K562 (cell line): ENCODE results near the gene BMP3. TPM values are rescaled to one million over a fixed set of nuclear protein-coding genes. Genes with fewer than 3 reads are reported as not detected.

Experiments used
- ATAC-seq: fragments of 200-7000 bp; cut with Tn5 transposase; 3 replicates; pipeline ENCODE4 v1.9.1; 2020; ENCODE audit warnings: moderate library complexity
- BruUV-seq: library from RNA; stranded (reverse); fragments of 400-500 nt; replicated peaks from 2 replicates; lab custom pipeline; 2021; lab: Mats Ljungman, UMichigan
- CTCF ChIA-PET: fragments of 300-600 bp; formaldehyde crosslinking; extraction: SDS; loops from one replicate; lab custom pipeline; 2021; ENCODE audit warnings: low intra/inter-chr PET ratio; lab: Yijun Ruan, JAX
- POLR2A ChIA-PET: fragments of 300-600, 350-650 bp; sonication (Branson Sonifier 250); formaldehyde crosslinking; extraction: SDS; loops from one replicate; lab custom pipeline; 2021; ENCODE audit warnings: antibody characterized with exemption, inconsistent platforms; lab: Yijun Ruan, JAX
- DNase-seq, 4 experiments: peaks; one replicate each; pipeline versions ENCODE4 v3.0.0 to v3.0.0-alpha.2; 2011 to 2018; ENCODE audit warnings: low spot score in 3 of 4, mixed read lengths in 3 of 4; ENCODE audit errors: extremely low read depth in 1 of 4
- FAIRE-seq: peaks from 2 replicates; lab custom pipeline; 2011; peaks lifted over from hg19 to GRCh38; lab: Jason Lieb, UNC
- H2AFZ ChIP-seq: 2 replicates; pipeline ENCODE4 v1.6.0; 2011; ENCODE audit warnings: low read depth, low read length, control low read depth, inconsistent platforms
- H3K27ac ChIP-seq: fragments of 200-600 bp; 3 replicates; pipeline ENCODE4 v1.8.0; 2011; ENCODE audit warnings: low read depth, mild to moderate bottlenecking, control low read depth, inconsistent platforms, low read length, moderate library complexity, mixed read lengths; ENCODE audit errors: extremely low read depth
- H3K27me3 ChIP-seq, 2 experiments: fragments of 300-600 bp in 1 of 2; 2 replicates in 1 of 2; 3 replicates in 1 of 2; pipeline versions ENCODE4 v1.6.0 to v1.8.0; 2011; ENCODE audit warnings: inconsistent platforms in 2 of 2, low read length in 2 of 2, mild to moderate bottlenecking in 1 of 2, mixed read lengths in 1 of 2, moderate library complexity in 1 of 2; ENCODE audit not compliant: control insufficient read depth in 2 of 2, insufficient read depth in 2 of 2
- H3K36me3 ChIP-seq: fragments of 300-600 bp; 3 replicates; pipeline ENCODE4 v1.8.0; 2011; ENCODE audit warnings: mild to moderate bottlenecking, low read length, inconsistent platforms; ENCODE audit not compliant: control insufficient read depth, insufficient read depth
- H3K4me1 ChIP-seq, 2 experiments: fragments of 200-600 bp in 1 of 2; replicated peaks in 1 of 2; 2 replicates in 1 of 2; 3 replicates in 1 of 2; pipeline versions ENCODE4 v1.5.1 to v1.8.0; 2011; ENCODE audit warnings: inconsistent platforms in 2 of 2, low read length in 2 of 2, mild to moderate bottlenecking in 1 of 2, mixed read lengths in 1 of 2, moderate library complexity in 1 of 2; ENCODE audit not compliant: control insufficient read depth in 2 of 2, insufficient read depth in 2 of 2
- H3K4me2 ChIP-seq: 2 replicates; pipeline ENCODE4 v1.6.1; 2011; ENCODE audit warnings: low read length, control low read depth, inconsistent platforms, mixed read lengths; ENCODE audit not compliant: insufficient read depth
- H3K4me3 ChIP-seq: fragments of 200-600 bp; sonication (generic), shearing (Covaris generic); 2 replicates; pipeline ENCODE4 v1.5.1; 2016; ENCODE audit warnings: control low read depth, inconsistent platforms
- H3K79me2 ChIP-seq: fragments of 200-600 bp; 3 replicates; pipeline ENCODE4 v1.8.0; 2011; ENCODE audit warnings: low read length, inconsistent platforms; ENCODE audit not compliant: control insufficient read depth, insufficient read depth
- H3K9ac ChIP-seq, 2 experiments: 2 replicates each; pipeline versions ENCODE4 v1.6.0 to v1.6.1; 2011; ENCODE audit warnings: low read depth in 2 of 2, low read length in 2 of 2, control low read depth in 1 of 2, inconsistent platforms in 1 of 2, mild to moderate bottlenecking in 1 of 2, mixed read lengths in 1 of 2; ENCODE audit not compliant: insufficient read depth in 1 of 2
- H3K9me1 ChIP-seq: one replicate; pipeline ENCODE4 v1.6.0; 2011; ENCODE audit warnings: inconsistent platforms, mild to moderate bottlenecking, low read length, moderate library complexity; ENCODE audit not compliant: control insufficient read depth, insufficient read depth
- H3K9me3 ChIP-seq: replicated peaks from 2 replicates; pipeline ENCODE4 v1.5.1; 2011; ENCODE audit warnings: low read depth, low read length, inconsistent platforms; ENCODE audit not compliant: control insufficient read depth, insufficient read depth
- H4K20me1 ChIP-seq: replicated peaks from 2 replicates; pipeline ENCODE4 v1.6.1; 2011; ENCODE audit warnings: low read length, inconsistent platforms, mixed read lengths; ENCODE audit not compliant: control insufficient read depth, insufficient read depth
- ETV6 ChIP-seq, 3 experiments: fragments of 150-350 bp in 1 of 3; sonication (generic) in 1 of 3; formaldehyde crosslinking in 1 of 3; IDR thresholded peaks; 2 replicates each; pipeline versions ENCODE4 v1.6.1 to v1.8.0; 2014 to 2022; ENCODE audit warnings: borderline replicate concordance in 2 of 3, low read depth in 2 of 3, antibody characterized with exemption in 1 of 3, low read length in 1 of 3, mild to moderate bottlenecking in 1 of 3, missing genetic modification reagents in 1 of 3
- MCM5 ChIP-seq: fragments of 450-650 bp; IDR thresholded peaks from 2 replicates; pipeline ENCODE4 v1.6.1; 2016; ENCODE audit warnings: low read depth
- PCBP2 ChIP-seq: fragments of 200-400 bp; formaldehyde crosslinking; IDR thresholded peaks from 2 replicates; pipeline ENCODE4 v1.6.1; 2018; ENCODE audit warnings: low read length, low read depth, mild to moderate bottlenecking, moderate library complexity; ENCODE audit not compliant: poor library complexity, severe bottlenecking
- POLR2AphosphoS2 ChIP-seq: IDR thresholded peaks from 2 replicates; pipeline ENCODE4 v1.6.1; 2012; ENCODE audit warnings: low read length, improper control_type of control experiment
- WGBS: fragments of 100-300 bp; shearing (Covaris generic); methylation state at CpG from one replicate; pipeline ENCODE4 v1.1.6; 2016; ENCODE audit warnings: low coverage, mixed read lengths; ENCODE audit not compliant: insufficient coverage; ENCODE audit errors: missing lambda C conversion rate; 5-methylcytosine and 5-hydroxymethylcytosine counted together
- in situ Hi-C: fragments of 300-500 bp; cut with MboI; formaldehyde crosslinking; loops from 4 replicates; pipeline ENCODE4 v1.15.0; 2018; ENCODE audit warnings: inconsistent platforms, mixed read lengths
- intact Hi-C: fragments of 100-400 bp; cut with micrococcal nuclease; formaldehyde crosslinking; loops from 2 replicates; pipeline ENCODE4 v1.14.2; 2022
- polyA plus RNA-seq, 8 experiments: library from polyadenylated mRNA; depleted of rRNA in 4 of 8; stranded (reverse) in 5 of 8; unstranded in 3 of 8; fragments of >200 nt; fragmentation: Nextera tagmentation in 2 of 8; fragmentation: Illumina TruSeq in 1 of 8; extraction: Ambion mirVana in 2 of 8; extraction: Trizol in 1 of 8; gene quantifications; 2 replicates each; pipeline versions ENCODE4 v1.2.1 to v1.2.3, GENCODE V29; 2011 to 2014; ENCODE audit warnings: inconsistent platforms in 1 of 8, missing spikeins in 1 of 8
- total RNA-seq, 7 experiments: library from RNA; depleted of rRNA in 6 of 7; stranded (reverse); fragments of >200 nt in 6 of 7; fragmentation: Illumina TruSeq in 2 of 7; extraction: Trizol in 2 of 7; gene quantifications; 2 replicates each; pipeline versions ENCODE4 v1.2.1 to v1.2.3, GENCODE V29; 2011 to 2021; ENCODE audit warnings: low replicate concordance in 1 of 7
- TF ChIP-seq, protein P1 (sequence below): fragments of 450-650 bp; IDR thresholded peaks from 2 replicates; pipeline ENCODE4 v1.6.1; 2016
- TF ChIP-seq, protein P2 (sequence below): fragments of 150-350 bp; conservative IDR thresholded peaks from 2 replicates; pipeline ENCODE4 v1.6.1; 2014; ENCODE audit warnings: low read length

The BMP3 gene
- total and polyA plus RNA-seq, 9 of the 15 experiments (the other 6 are each of a cell fraction or from before 2014, with no cell fraction given): 0.01 TPM; not detected in 8

DNA sequence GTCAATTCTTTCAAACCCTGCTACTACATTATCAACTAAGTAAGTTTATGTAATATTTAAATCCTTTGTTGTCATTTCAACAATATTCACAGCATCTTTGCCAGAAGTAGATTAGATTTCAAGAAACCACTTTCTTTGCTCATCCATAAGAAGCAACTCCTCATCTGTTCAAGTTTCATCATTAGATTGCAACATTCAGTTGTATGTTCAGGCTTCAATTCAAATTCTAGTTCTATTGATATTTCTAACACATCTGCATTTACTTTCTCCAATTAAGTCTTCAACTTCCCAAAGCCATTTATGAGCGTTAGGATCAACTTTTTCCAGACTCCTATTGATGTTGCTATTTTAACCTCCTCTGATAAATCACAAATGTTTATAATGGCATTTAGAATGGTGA lies 66.1 kb downstream of the BMP3 start:
- TF ChIP-seq ETV6 (IDR thresholded peaks at IDR 0.05; ENCODE audit: borderline replicate concordance in 1 of 2, low read depth in 2 of 2, low read length in 1 of 2) (no peak), ETV6 (CRISPR knock-in tag; IDR thresholded peaks at IDR 0.05; ENCODE audit: borderline replicate concordance) (no peak), POLR2AphosphoS2 (no peak), MCM5 (no peak), PCBP2 (no peak)
- TF ChIP-seq, protein P1, sequence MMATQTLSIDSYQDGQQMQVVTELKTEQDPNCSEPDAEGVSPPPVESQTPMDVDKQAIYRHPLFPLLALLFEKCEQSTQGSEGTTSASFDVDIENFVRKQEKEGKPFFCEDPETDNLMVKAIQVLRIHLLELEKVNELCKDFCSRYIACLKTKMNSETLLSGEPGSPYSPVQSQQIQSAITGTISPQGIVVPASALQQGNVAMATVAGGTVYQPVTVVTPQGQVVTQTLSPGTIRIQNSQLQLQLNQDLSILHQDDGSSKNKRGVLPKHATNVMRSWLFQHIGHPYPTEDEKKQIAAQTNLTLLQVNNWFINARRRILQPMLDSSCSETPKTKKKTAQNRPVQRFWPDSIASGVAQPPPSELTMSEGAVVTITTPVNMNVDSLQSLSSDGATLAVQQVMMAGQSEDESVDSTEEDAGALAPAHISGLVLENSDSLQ: no peak
- TF ChIP-seq, protein P2, sequence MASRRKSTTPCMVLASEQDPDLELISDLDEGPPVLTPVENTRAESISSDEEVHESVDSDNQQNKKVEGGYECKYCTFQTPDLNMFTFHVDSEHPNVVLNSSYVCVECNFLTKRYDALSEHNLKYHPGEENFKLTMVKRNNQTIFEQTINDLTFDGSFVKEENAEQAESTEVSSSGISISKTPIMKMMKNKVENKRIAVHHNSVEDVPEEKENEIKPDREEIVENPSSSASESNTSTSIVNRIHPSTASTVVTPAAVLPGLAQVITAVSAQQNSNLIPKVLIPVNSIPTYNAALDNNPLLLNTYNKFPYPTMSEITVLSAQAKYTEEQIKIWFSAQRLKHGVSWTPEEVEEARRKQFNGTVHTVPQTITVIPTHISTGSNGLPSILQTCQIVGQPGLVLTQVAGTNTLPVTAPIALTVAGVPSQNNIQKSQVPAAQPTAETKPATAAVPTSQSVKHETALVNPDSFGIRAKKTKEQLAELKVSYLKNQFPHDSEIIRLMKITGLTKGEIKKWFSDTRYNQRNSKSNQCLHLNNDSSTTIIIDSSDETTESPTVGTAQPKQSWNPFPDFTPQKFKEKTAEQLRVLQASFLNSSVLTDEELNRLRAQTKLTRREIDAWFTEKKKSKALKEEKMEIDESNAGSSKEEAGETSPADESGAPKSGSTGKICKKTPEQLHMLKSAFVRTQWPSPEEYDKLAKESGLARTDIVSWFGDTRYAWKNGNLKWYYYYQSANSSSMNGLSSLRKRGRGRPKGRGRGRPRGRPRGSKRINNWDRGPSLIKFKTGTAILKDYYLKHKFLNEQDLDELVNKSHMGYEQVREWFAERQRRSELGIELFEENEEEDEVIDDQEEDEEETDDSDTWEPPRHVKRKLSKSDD: no peak
- in situ Hi-C loops (loop anchor here (25.0 kb wide), 1 partner anchor 241 kb away; no protein-coding TSS in a partner anchor), intact Hi-C loops (no loop called here)
- Histone ChIP-seq H3K4me1 (no peaks in the 10 kb centered on the region), H4K20me1 (no peaks in the 10 kb centered on the region), H3K9ac (no peak overlapping the region), H3K9me3 (no peaks in the 10 kb centered on the region), H3K79me2 (no peaks in the 10 kb centered on the region), H3K36me3 (no peaks in the 10 kb centered on the region), H3K4me3 (no peak overlapping the region), H3K9me1 (no peaks in the 10 kb centered on the region), H3K27ac (no peak overlapping the region), H3K4me2 (no peak overlapping the region), H2AFZ (no peak overlapping the region), H3K27me3 (no peaks in the 10 kb centered on the region)
- 0% methylated on average over 1 of the region's 1 CpG for WGBS
- DNase-seq: no peak
- no TSS peak for BruUV-seq
- no peak for FAIRE-seq
- POLR2A ChIA-PET: no interaction called here
- no peak for ATAC-seq
- CTCF ChIA-PET: no interaction called here
